SK-N-SH (cell line): ENCODE measurements around the gene GLCE. TPM values are rescaled to one million over a fixed set of nuclear protein-coding genes. Genes with fewer than 3 reads are reported as not detected.

Experiments
- CTCF ChIA-PET: fragments of 300-600, 350-600 bp; formaldehyde crosslinking; extraction: SDS; loops from one replicate; lab custom pipeline; 2021; lab: Yijun Ruan, JAX
- POLR2A ChIA-PET: fragments of 350-600 bp; sonication (Branson Sonifier 250); formaldehyde crosslinking; extraction: SDS; loops from one replicate; lab custom pipeline; 2020; ENCODE audit warnings: antibody characterized with exemption, inconsistent platforms; lab: Yijun Ruan, JAX
- DNase-seq: peaks from one replicate; pipeline ENCODE4 v3.0.0; 2012
- H2AFZ ChIP-seq: fragments of 200-600 bp; sonication (generic); 2 replicates; pipeline ENCODE4 v1.8.1; 2016; ENCODE audit warnings: antibody characterized with exemption, mild to moderate bottlenecking, low read depth
- H3F3A ChIP-seq: fragments of 200-600 bp; sonication (generic); replicated peaks from 2 replicates; pipeline ENCODE3; 2016; ENCODE audit warnings: antibody characterized with exemption, mild to moderate bottlenecking; ENCODE audit not compliant: insufficient read depth
- H3K27ac ChIP-seq, 2 experiments: fragments of 200-500 bp in 1 of 2; fragments of 200-600 bp in 1 of 2; sonication (Bioruptor generic) in 1 of 2; sonication (generic), shearing (Covaris generic) in 1 of 2; 2 replicates each; pipeline versions ENCODE4 v1.5.1 to v1.6.1; 2014 to 2016; ENCODE audit warnings: low read depth in 2 of 2, inconsistent platforms in 1 of 2, low read length in 1 of 2, mild to moderate bottlenecking in 1 of 2, mixed read lengths in 1 of 2
- H3K27me3 ChIP-seq: fragments of 200-600 bp; sonication (generic), shearing (Covaris generic); 2 replicates; pipeline ENCODE4 v1.6.1; 2016; ENCODE audit warnings: mixed run types; ENCODE audit not compliant: insufficient read depth
- H3K36me3 ChIP-seq, 2 experiments: fragments of 200-500 bp in 1 of 2; fragments of 200-600 bp in 1 of 2; sonication (Bioruptor generic) in 1 of 2; sonication (generic) in 1 of 2; replicated peaks in 1 of 2; 2 replicates each; pipeline versions ENCODE3 to v1.5.1; 2014 to 2016; ENCODE audit warnings: low read length in 1 of 2, mild to moderate bottlenecking in 1 of 2; ENCODE audit not compliant: insufficient read depth in 2 of 2, control insufficient read depth in 1 of 2
- H3K4me1 ChIP-seq, 2 experiments: fragments of 200-500 bp in 1 of 2; fragments of 200-600 bp in 1 of 2; sonication (Bioruptor generic) in 1 of 2; sonication (generic), shearing (Covaris generic) in 1 of 2; 2 replicates each; pipeline versions ENCODE4 v1.5.1 to v1.6.1; 2014 to 2016; ENCODE audit warnings: low read depth in 1 of 2, low read length in 1 of 2, mixed run types in 1 of 2; ENCODE audit not compliant: insufficient read depth in 2 of 2, control insufficient read depth in 1 of 2
- H3K4me2 ChIP-seq: fragments of 200-600 bp; sonication (generic), shearing (Covaris generic); 2 replicates; pipeline ENCODE4 v1.6.1; 2017; ENCODE audit warnings: mixed run types
- H3K4me3 ChIP-seq, 2 experiments: fragments of 200-500 bp in 1 of 2; fragments of 200-600 bp in 1 of 2; sonication (Bioruptor generic) in 1 of 2; sonication (generic), shearing (Covaris generic) in 1 of 2; 2 replicates each; pipeline versions ENCODE4 v1.5.1 to v1.8.1; 2014 to 2016; ENCODE audit warnings: low read depth in 2 of 2, inconsistent platforms in 1 of 2, low read length in 1 of 2, mild to moderate bottlenecking in 1 of 2, mixed read lengths in 1 of 2, moderate library complexity in 1 of 2
- H3K79me2 ChIP-seq: fragments of 200-600 bp; sonication (generic); 2 replicates; pipeline ENCODE4 v1.8.1; 2017; ENCODE audit warnings: mild to moderate bottlenecking; ENCODE audit not compliant: insufficient read depth
- H3K9ac ChIP-seq: fragments of 200-600 bp; sonication (generic); 2 replicates; pipeline ENCODE4 v1.6.1; 2017; ENCODE audit warnings: mixed run types
- H3K9me2 ChIP-seq: fragments of 200-600 bp; sonication (generic); 2 replicates; pipeline ENCODE4 v1.6.1; 2017; ENCODE audit warnings: mixed run types
- H3K9me3 ChIP-seq: fragments of 200-600 bp; sonication (generic); 2 replicates; pipeline ENCODE4 v1.6.1; 2017; ENCODE audit warnings: mixed run types, mild to moderate bottlenecking, moderate library complexity
- H4K20me1 ChIP-seq: fragments of 200-600 bp; sonication (generic); 2 replicates; pipeline ENCODE4 v1.6.1; 2017; ENCODE audit warnings: mild to moderate bottlenecking, mixed run types; ENCODE audit not compliant: insufficient read depth
- CTCF ChIP-seq: fragments of 200-600 bp; sonication (generic); IDR thresholded peaks from 2 replicates; pipeline ENCODE4 v1.6.1; 2017; ENCODE audit warnings: antibody characterized with exemption, mild to moderate bottlenecking, moderate library complexity
- ELF1 ChIP-seq: IDR thresholded peaks from 2 replicates; pipeline ENCODE4 v1.4.0; 2012
- EZH2phosphoT487 ChIP-seq: fragments of 200-600 bp; sonication (generic); IDR thresholded peaks from 2 replicates; pipeline ENCODE4 v1.6.1; 2017; ENCODE audit warnings: low read depth, mixed run types, mild to moderate bottlenecking, antibody characterized with exemption, moderate library complexity, borderline replicate concordance
- FOXM1 ChIP-seq: IDR thresholded peaks from 2 replicates; pipeline ENCODE4 v1.4.0; 2012; ENCODE audit warnings: low read depth, mild to moderate bottlenecking
- GABPA ChIP-seq: IDR thresholded peaks from 2 replicates; pipeline ENCODE4 v1.4.0; 2012; ENCODE audit warnings: low read depth, mild to moderate bottlenecking
- JUND ChIP-seq: IDR thresholded peaks from 2 replicates; pipeline ENCODE4 v1.4.0; 2012
- MEF2A ChIP-seq: IDR thresholded peaks from 2 replicates; pipeline ENCODE4 v1.4.0; 2012; ENCODE audit warnings: low read depth, borderline replicate concordance
- MXI1 ChIP-seq: IDR thresholded peaks from 2 replicates; pipeline ENCODE4 v1.6.1; 2012; ENCODE audit warnings: mild to moderate bottlenecking, low read depth, low read length, improper control_type of control experiment
- NRF1 ChIP-seq: IDR thresholded peaks from 2 replicates; pipeline ENCODE4 v1.6.1; 2012; ENCODE audit warnings: low read depth, mild to moderate bottlenecking, low read length
- RCOR1 ChIP-seq: fragments of 150-350 bp; IDR thresholded peaks from 2 replicates; pipeline ENCODE4 v1.6.1; 2017; ENCODE audit warnings: antibody characterized with exemption, low read length
- REST ChIP-seq: IDR thresholded peaks from 2 replicates; pipeline ENCODE4 v1.6.1; 2012; ENCODE audit warnings: mild to moderate bottlenecking, low read depth, low read length, moderate library complexity
- RFX5 ChIP-seq: IDR thresholded peaks from 2 replicates; pipeline ENCODE4 v1.6.1; 2012; ENCODE audit warnings: mild to moderate bottlenecking, improper control_type of control experiment, low read length
- RXRA ChIP-seq: IDR thresholded peaks from 2 replicates; pipeline ENCODE4 v1.4.0; 2012; ENCODE audit warnings: low read depth, mild to moderate bottlenecking, borderline replicate concordance
- TCF12 ChIP-seq: IDR thresholded peaks from 2 replicates; pipeline ENCODE4 v1.4.0; 2012
- TEAD4 ChIP-seq: IDR thresholded peaks from 2 replicates; pipeline ENCODE4 v1.4.0; 2012; ENCODE audit warnings: mild to moderate bottlenecking, borderline replicate concordance; ENCODE audit not compliant: insufficient read depth
- USF1 ChIP-seq: IDR thresholded peaks from 2 replicates; pipeline ENCODE4 v1.4.0; 2012; ENCODE audit warnings: low read depth, borderline replicate concordance
- USF2 ChIP-seq: fragments of 150-350 bp; IDR thresholded peaks from 2 replicates; pipeline ENCODE4 v1.6.1; 2017; ENCODE audit warnings: antibody characterized with exemption, low read length, low read depth, borderline replicate concordance
- YY1 ChIP-seq: IDR thresholded peaks from 2 replicates; pipeline ENCODE4 v1.4.0; 2012; ENCODE audit warnings: low read depth, mild to moderate bottlenecking
- ZBTB33 ChIP-seq: IDR thresholded peaks from 2 replicates; pipeline ENCODE4 v1.4.0; 2012; ENCODE audit warnings: low read depth, borderline replicate concordance
- WGBS: methylation state at CpG from one replicate; pipeline ENCODE4 v1.1.6; 2017; ENCODE audit warnings: low lambda C conversion rate; 5-methylcytosine and 5-hydroxymethylcytosine counted together
- polyA plus RNA-seq, 3 experiments: library from polyadenylated mRNA; depleted of rRNA; stranded (reverse); fragments of >200 nt; gene quantifications; 2 replicates each; pipeline ENCODE4 v1.2.3, GENCODE V29; 2012

The GLCE gene
- polyA plus RNA-seq, 1 of the 3 experiments (the other 2 are of a cell fraction): 19.5 TPM

- TF ChIP-seq ZBTB33: no peak
- TF ChIP-seq, all 33 proteins: peak for 0
Measured at GRCh38 chr15:69135499-69135898, 24.9 kb upstream of the GLCE start (continued).

GRCh38 chr15:69138963-69139362 lies 21.5 kb upstream of the GLCE start:
- Histone ChIP-seq H3K27ac (no peak overlapping the region), H3K9me3 (no peaks in the 10 kb centered on the region), H3K4me2 (no peak overlapping the region), H3K9me2 (no peaks in the 10 kb centered on the region), H3K27me3 (no peaks in the 10 kb centered on the region; the same call in 1 of the 2 replicates), H3F3A (no peaks in the 10 kb centered on the region), H3K9ac (no peak overlapping the region), H2AFZ (no peak overlapping the region), H3K36me3 (no peaks in the 10 kb centered on the region), H4K20me1 (no peaks in the 10 kb centered on the region), H3K79me2 (no peaks in the 10 kb centered on the region), H3K4me3 (no peak overlapping the region), H3K4me1 (peaks cover 3 to 6% of the 10 kb centered on the region in 2 experiments; a peak in 1 of 4 replicates)
- TF ChIP-seq GABPA (no peak), NRF1 (no peak), EZH2phosphoT487 (no peak), TCF12 (no peak), MXI1 (no peak), CTCF (no peak), MEF2A (no peak), TEAD4 (no peak), RXRA (no peak), RFX5 (no peak), ELF1 (no peak), YY1 (no peak)
- POLR2A ChIA-PET: no interaction called here
- WGBS: 88% methylated on average over 4 of the region's 4 CpGs
- CTCF ChIA-PET: interaction anchor here (0.7 to 1.7 kb wide), 2 partner anchors 15 to 18 kb away, joined by 3 to 4 read pairs; no protein-coding TSS in a partner anchor
- DNase-seq: no peak

DNA sequence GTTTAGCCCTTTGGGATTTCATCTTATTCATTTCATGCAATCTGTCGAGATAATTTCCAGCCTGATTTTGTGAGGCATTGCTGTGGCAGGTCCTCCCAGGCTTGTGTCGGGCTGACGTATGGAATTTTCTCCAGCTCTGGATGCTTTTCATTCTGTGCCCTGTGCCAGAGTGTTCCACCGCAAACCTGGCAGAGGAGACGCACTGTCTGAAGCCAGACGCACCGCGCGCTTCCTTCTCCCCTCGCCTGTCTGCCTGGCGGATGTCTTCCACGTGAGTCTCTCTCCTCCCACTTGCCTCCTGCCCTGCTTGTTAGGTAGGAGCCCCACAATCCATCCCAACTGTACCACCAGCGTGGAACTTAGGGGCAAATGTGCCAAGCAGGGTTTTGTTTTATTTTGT lies 20.1 kb upstream of the GLCE start:
- Histone ChIP-seq H3K27me3 (no peaks in the 10 kb centered on the region; the same call in 1 of the 2 replicates), H3K79me2 (no peaks in the 10 kb centered on the region), H3F3A (no peaks in the 10 kb centered on the region), H4K20me1 (no peaks in the 10 kb centered on the region), H2AFZ (no peak overlapping the region), H3K4me3 (no peak overlapping the region), H3K9me2 (no peaks in the 10 kb centered on the region), H3K27ac (no peak overlapping the region), H3K36me3 (no peaks in the 10 kb centered on the region), H3K4me1 (peaks cover 3 to 5% of the 10 kb centered on the region in 2 experiments; a peak in 1 of 4 replicates), H3K9ac (no peak overlapping the region), H3K4me2 (no peak overlapping the region), H3K9me3 (no peaks in the 10 kb centered on the region)
- ChIA-PET POLR2A (no interaction called here), CTCF (interaction anchor here (0.9 to 1.7 kb wide), 3 partner anchors 14 to 81 kb away, joined by 3 read pairs; no protein-coding TSS in a partner anchor)
- no peak for DNase-seq
- WGBS: 87% methylated on average over 13 of the region's 13 CpGs
- TF ChIP-seq RCOR1: no peak
- no peak for TF ChIP-seq USF1
- no peak for TF ChIP-seq GABPA
- no peak for TF ChIP-seq JUND
- no peak for TF ChIP-seq USF2
- no peak for TF ChIP-seq REST
- no peak for TF ChIP-seq FOXM1
